ENCODE results near the gene GRAMD2B.
"Not testable (repeated sequence)": the region's sequence is repeated elsewhere in the genome, so short reads cannot be mapped to it uniquely, and the experiment has no call there.

The GRAMD2B gene

DNA sequence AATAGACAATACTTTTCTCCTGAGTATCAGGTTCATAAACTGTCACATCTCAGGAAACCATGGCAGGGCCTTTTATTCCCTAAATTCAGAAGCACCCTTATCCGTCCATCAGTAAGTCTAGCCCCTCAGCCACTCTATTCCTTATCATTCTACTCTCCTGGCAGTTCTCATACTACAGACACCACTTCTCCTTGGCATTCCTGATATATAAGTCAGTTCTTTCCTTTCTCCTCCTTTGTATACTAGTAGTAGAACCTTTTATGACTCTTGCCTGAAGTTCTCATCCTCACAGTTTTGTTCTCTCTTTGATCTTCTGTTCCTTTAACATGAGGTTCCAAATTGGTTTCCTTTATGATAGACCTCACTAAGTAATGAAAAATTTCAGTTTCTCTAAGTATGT is 29.3 kb downstream of the GRAMD2B start:
- no peak for DNase-seq

DNA sequence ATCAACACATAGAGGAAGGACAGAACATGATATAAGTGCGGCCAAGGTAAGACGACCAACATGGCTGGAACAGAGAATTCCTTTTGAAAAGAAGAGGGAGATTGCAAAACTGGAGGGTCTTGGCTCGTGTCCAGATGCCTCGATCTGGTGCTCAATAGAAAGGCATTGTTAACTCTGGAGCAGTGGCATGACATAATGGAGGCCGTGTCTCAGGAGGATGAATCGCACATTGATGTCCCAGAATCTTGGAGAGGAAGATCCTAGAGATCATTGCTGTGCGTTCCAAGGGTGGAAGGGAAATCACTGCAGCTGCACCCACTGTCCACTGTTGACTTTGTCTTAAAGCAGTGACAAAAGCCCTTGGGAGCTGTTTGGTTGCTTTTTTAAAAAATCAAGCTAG is 30.9 kb downstream of the GRAMD2B start:
- DNase-seq = no peak

DNA sequence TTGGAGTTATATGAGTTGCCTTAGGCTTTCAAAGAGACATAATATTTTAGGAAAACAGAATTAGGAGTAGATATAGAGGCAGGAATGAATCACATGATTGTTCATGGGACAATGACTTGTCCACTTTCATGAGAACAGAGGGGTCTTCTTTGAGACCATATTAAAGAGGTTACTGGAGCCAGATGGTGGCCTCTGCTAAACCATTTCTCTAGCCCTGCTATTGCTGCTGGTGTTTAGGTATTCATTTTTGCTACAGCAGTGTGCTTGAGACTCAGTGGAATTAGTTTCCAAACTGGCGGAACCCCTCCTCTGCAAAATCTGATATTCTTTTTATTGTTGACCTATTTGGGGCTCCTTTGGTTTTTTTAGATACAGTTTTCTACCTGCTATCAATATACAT is 31.3 kb downstream of the GRAMD2B start:
- DNase-seq = no peak

DNA sequence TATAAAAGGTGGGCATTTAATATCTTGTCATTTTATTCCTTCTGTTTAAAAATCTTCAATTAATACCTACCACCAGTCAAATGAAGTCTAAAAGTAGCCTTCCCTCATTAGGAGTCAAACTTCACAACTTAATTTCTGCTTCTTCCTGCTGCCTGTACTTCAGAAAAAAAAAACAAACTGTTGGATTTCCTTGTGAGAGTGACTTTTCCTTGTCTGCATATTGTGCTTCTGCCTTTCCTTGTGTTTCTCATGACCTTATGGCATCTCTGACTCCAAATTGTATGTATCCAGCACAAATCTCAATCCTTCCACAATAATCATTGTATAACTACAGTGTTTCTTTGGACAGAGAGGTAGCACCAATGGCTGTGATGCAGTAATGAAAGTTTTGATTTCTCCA is 32.1 kb downstream of the GRAMD2B start:
- DNase-seq = no peak

DNA sequence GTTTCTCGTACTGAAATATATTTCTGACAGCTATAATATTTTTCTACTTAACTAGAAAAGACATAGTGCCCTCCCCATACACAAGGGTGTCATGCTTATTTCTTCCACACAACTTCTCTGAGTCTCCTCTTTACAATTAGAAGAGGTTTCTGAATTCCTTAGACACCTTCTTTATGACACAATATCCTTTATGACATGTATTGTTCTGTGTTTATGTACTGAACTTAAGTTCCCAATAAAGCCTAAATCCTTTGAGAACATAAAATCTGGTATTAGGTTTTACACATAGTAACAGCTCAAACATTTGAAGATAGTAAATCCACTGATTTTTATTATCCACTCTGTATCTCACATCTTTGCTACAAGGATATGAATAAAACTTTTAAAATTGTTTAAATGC is 32.5 kb downstream of the GRAMD2B start:
- DNase-seq = no peak

DNA sequence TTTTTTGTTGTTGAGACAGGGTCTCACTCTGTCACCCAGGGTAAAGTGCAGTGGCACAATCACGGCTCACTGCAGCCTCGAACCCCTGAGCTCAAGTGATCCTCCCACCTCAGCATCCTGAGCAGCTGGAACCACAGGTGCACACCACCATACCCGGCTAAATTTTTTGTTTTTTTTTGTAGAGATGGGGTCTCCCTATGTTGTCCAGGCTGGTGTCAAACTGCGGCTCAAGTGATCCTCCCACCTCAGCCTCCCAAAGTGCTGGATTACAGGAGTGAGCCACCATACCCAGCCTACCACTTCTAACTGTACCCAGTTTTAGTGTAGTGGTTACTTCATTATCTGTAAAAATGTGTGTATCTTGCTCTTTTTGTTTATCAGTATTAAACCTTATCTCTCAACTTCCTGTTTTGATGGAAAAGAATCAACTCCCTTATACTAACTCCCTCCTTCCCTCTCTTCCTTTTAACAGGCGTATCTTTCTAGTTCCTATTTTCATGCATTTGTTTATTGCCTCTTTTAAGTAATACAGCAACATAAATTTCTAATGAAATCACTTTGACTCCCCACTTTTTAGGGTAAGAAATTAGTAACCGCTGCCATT is 33.1 kb downstream of the GRAMD2B start:
- no peak for DNase-seq

DNA sequence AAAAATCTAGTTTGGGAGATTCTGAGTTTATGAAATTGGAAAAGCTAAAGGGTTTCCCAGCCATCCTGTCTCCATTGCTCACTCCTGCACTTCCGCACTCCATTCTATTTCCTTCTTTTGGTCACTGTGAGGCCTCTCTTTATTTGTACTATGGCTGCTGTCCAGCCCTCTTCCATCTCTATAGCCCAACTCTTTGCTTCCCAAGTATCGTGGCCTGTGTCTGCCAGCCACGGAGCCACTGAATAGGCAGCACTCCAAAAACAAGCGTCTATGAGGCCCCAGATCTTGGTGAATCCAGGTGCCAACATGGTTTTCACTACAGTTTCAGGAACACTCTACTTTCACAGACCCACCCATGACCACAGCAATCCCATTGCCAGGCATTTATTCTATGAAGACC is 37.2 kb downstream of the GRAMD2B start:
- no peak for DNase-seq

DNA sequence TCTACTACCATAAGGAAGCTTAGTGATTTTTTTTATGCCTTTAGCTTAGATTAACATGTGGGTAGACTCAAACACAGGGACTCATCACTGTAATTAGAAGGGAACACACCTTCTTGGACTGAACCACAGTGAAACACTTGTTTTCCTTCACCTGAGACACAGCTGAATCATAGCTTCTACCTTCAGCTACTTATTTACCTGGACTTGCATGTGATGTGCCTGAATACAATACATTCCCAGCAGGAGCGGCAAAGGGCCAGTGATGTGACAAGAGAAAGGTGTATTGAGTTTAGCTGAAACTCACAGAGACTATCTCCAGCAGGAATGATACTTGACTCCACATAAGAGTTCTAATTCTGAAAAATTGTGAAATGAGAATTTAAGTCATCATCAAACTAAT is 37.8 kb downstream of the GRAMD2B start:
- no peak for DNase-seq

DNA sequence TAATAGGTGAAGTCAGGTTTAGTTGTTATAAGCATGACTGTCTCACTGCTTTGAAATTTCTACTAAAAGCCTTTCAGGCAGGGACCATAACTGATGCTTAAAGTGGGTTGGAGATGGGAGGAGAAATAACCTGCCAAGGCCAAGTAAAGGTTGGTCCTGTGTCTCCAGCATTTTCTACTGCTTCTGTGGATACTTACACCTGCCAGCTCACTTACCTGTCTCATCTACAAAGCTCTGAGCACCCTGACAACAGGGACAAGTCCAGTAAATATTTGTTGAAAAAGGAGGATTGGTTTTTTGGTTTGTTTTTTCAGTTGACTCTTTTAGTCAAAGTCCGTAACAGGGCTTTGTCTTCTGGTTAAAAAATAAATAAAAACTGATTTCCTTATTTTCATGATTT is 38.6 kb downstream of the GRAMD2B start:
- no peak for DNase-seq

DNA sequence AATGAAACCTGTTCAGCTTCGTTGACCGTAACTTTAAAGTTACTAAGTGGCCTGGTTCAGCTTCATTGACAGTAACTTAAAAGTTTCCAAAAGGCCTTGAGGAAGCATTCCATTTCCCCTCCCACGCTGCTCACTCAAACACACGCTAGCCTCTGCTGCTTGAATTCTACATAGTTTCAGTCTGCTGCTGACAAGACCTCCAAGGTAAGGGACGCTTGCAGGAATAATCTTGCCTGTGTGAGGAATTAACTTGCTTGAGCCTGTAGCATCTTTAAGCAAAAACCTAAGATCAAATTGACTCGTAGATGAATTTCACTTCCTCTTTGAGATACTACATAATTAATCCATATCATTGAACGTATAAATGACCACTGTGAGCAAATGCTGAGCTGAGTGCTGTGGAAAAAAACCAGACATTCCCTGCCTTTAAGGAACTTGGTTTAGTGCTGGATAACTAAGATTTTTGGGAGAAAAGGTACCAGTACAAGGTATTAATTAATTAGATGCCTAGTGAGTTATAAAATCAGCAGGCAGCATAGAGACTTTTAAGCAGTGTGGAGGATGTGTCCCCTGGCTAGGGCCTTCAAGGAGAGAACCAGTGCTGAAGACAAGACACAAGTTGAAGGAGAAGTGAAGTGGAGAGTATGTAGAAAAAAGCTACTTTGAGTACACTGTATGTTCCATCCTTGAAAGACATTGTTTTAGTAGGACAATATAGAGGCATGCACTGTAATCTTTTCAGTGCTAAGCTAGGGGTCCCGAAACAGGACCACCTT is 39.2 kb downstream of the GRAMD2B start:
- no peak for DNase-seq

DNA sequence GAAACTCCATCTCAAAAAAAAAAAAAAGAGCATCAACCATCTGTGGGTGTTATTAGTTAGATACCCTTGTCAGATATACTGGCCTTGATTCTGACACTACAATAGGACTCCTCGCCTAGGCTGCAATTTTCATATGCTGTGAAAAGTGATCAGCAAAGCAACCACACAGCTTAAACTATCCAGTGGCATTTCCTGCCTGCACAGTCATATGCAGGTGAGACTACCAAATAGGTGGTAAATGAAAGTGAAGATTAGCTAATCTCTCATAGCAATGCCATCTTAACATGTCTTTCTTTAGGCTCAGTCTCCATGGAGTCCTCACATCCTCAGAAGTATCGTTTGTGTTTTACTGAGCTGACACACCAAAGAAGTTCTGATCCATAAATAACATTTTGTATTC is 40.8 kb downstream of the GRAMD2B start:
- no peak for DNase-seq

DNA sequence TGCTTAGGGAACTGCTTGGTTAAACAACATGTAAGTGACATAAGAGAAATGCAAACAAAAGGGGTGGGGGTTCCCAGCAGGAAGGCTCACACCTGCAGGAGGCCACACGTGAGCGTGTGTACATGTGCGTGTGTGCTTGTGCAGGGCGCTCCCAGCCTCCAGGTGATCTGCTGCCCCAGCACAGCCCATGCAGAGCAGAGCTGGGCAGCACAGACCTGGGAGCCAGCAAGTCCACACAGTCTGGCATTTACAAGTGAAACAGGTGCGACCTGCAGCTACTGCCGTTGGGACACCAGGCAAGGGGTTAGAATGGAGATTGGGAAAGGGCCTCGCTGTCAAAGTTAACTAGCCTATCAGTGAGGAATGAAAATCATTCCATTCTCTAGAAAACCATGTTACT is 41.8 kb downstream of the GRAMD2B start:
- DNase-seq = no peak

DNA sequence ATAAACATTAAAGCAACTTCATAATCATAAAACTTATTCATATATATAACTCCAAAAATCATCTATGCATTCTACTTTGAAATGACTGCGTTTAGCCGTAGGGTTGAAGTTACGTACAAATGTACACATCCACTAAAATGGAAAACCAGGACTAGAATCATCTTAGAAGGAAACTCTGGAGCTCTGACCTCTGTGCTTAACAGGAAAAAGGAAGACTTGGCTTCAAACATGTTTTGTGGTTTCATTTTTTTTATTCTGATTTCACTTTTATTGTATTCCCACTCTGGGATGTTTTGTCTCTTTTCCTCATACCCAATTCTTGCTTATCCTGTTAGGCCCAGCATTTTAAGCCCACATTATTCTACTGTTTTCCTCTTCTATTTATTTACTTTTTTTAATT is 44.9 kb downstream of the GRAMD2B start:
- DNase-seq = no peak

DNA sequence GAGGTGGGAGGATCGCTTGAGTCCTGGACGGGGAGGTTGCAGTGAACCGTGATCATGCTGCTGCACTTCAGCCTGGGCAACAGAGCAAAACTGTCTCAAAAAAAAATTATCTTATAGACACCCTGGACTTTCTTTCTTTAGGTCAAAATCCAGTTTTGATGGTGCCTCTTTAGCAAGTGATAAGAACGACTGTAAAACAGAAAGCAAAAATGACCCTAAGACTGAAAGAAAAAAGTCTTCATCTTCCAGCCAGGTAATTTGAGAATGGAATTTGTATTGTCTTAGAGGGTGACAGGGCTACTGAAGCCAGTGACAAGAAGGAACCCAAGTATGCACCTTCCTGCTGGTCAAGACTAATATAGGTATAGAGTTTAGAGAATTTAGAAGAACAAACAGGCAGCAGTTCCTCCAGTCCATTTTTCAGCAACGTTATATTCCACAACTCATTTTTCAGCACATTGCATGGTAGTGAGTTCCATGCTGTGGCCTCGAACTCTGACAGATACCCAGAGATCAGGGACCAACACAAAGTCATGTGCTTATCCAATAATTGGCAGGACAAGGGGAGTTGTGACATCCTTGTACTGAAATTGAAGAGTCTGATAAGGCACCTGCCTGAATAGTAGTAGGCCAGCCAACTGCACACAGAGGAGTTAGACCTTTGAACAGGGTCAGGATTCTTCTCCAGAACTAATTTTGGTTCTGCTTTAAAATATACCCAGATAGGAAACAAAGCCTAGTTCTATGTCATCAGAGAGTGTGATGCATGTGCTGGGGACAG is 46.5 kb downstream of the GRAMD2B start:
- DNase-seq = no peak

DNA sequence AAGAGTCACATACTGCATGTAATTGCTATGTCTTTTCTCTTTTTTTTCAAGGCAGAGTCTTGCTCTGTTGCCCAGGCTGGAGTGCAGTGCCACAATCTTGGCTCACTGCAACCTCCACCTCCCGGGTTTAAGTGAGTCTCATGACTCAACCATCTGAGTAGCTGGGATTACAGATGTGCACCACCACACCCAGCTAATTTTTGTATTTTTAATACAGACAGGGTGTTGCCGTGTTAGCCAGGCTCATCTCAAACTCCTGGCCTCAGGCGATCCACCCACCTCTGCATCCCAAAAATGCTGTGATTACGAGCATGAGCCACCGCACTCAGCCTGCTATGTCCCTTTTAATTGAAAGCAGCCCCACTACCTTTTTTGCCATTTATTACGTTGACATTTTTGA is 47.3 kb downstream of the GRAMD2B start:
- not testable (repeated sequence) for DNase-seq

DNA sequence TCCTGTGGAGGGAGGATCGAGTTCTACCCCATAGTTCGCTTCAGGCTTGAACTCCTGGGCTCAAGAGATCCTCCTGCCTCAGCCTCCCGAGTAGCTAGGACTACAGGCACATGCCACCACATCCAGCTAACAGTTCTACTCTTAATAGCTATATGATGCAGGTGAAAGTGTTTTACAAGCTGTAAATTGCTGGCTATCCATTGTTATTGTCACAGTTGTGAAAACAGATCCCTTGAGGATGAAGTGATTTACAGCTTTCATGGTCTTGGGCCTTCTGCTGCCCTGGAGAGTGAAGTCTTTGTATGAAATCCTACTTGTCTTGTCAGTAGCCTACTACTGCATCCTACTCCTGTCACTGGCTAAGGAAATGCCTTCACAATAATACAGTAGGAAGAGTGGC is 48.0 kb downstream of the GRAMD2B start:
- no peak for DNase-seq

DNA sequence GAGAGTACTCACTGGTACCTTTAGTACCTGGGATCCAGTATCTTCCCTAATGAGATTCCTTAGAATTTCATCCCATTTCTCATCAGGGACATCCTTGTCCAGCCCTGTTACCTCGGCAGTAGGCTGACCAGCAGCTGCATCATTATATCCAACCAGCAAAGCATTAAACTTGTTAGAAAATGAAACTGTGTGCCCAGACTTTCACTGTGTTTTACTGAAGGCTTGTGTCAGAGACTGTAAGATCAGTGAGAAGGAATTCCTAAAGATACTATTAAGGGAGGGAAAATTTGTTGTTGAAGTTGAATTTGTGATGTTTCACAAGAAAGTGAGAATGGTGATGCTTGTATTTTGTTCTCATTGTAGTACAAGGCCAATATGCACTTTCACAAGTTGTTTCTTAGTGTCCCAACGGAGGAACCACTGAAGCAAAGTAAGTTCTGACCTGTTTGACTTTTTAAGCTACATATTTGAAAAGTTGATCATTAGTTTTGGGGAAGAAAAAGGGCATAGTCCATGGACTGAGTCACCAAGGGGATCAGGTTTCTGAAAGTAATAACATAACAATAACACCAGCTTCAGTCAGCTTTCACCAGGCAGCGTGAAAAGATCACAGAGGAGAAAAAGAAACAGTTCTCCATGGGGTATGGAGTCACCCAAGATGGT is 48.8 kb downstream of the GRAMD2B start:
- DNase-seq = no peak

DNA sequence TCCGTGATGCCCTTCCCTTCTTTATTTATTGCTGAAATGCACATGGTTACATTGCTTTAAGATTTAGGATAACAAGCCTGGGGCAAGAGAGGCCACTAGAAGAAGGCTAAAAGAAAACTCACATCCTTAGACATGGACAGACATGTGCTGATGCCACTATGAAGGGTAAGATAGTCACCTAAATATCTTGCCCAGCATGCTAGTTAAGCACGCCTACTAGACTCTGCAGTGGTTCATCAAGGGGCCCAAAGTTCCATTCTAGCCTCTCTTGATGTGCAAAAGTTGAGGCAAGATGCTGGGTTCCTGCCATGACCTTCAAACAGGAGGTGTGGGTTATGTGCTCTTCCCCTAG is 49.3 kb downstream of the GRAMD2B start:
- no peak for DNase-seq

DNA sequence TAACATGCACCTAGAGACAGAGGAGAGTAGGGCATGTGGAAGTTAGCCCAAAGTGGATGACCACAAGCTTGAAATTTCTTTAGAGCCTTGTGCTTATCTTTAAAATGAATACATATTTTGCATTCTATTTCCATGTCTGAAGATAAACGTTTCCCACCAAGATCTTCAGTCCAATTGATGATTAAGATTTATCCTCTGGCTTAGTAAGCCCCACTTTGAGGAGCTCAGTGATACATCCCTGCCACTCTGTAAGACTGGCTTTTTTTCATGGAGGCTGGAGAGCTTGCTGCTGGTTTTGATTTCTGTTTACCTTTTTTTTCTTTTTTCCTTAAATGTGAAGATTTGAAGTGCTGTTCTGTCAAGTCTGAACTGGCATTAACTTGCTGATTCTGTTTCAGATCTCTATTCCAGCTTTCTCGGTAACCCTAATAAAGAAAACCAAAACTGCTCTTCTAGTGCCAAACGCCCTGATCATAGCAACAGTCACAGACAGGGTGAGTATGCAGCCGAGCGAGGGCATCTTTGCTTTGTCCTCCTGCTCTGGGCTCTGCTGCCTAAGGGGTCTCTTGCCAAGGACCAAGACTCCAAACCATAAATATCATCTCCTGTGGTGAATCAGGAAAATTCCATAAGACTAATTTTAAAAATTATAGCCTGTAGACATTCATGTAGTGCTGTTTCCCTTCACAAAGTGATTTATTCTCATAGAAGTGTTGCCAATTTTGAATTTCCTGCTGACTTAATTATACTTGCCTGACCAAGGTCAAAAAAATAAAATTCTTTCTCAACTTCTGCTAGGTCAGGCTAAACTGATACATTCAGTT is 54.3 kb downstream of the GRAMD2B start:
- no peak for DNase-seq

DNA sequence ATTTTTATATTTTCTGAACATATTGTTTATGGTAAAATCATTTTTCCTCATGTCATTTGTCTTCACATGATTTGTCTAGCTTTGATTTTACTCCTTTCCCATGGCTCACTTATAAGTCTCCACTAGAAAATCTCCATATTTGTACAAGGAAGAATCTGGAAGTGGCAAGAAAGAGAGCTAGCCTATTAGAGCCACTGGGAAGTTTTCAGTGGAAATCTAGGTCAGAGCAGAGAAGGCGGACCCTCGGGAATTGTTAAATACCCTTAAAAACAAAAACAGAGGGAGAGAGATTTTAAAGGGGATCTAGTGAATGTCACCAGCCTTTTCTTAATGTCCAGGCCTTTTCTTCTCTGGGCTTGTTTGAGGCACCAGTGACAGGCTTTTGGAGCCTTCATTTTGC is 56.6 kb downstream of the GRAMD2B start:
- DNase-seq = no peak

DNA sequence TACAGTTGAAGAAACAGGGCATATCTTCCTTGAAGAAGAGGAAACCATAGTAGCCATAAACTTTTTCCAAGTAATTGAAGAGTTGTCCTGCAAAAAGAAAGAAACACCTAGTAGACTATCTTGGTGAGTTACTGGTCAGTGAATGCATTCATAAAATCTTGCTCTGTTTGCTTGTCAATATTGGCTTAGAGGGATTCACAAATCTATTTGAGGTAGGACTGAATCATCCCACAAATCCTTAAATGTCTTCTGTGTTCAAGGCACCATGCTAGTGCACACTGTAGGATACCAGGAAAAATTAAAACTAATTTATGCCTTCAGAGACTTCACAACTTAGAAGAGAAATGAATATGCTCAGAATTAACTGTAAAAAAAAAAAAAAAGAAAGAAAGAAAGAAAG is 57.6 kb downstream of the GRAMD2B start:
- no peak for DNase-seq

DNA sequence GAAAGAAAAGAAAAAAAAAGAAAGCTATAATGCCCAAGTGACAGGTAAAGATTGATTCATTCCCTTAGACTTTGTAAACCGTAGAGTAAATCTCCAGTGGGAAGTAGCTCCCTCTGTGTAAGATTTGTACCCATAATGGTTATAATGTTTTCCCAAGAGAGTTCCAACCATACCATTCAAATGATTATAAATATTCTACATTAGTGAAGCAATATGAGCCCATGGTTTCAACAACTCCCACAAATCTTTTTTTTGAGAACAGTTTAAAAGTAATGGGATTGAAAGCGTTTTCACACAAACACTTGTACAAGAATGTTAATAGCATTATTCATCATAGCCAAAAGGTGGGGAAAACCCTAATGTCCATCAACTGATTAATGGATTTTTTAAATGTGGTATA is 58.0 kb downstream of the GRAMD2B start:
- DNase-seq = no peak

DNA sequence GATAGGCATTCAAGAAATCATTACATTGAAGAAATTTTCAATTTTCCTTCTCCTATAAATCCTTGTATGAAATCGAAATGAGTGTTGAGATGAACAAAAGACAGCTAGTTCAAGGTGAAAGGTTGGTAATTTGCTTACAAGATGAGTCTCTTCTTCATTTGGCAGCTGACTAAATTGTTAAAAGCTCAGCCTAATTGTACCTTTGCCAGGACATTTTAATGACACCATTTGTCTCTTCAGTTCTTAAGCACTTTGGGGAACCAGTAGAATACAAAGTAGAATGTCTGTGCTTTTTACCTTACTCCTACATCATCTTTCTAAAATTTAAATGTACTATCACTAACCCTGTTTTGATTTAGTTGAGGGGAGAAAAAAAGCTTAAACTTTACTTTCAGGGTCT is 59.4 kb downstream of the GRAMD2B start:
- no peak for DNase-seq
